OCI-LY1 (cell line): ENCODE data around the gene DFFB.

Experiments used
- H2AFZ ChIP-seq: fragments of 200-600 bp; sonication (generic), shearing (Covaris generic); 2 replicates; pipeline ENCODE4 v1.6.0; 2014; ENCODE audit warnings: antibody characterized with exemption, mild to moderate bottlenecking, low read length
- H3F3A ChIP-seq: fragments of 200-600 bp; sonication (generic), shearing (Covaris generic); 2 replicates; pipeline ENCODE4 v1.6.0; 2014; ENCODE audit warnings: mild to moderate bottlenecking, antibody characterized with exemption, low read length, moderate library complexity; ENCODE audit not compliant: insufficient read depth
- H3K27ac ChIP-seq: fragments of 200-600 bp; sonication (generic); 2 replicates; pipeline ENCODE4 v1.5.1; 2014; ENCODE audit warnings: low read length, mixed run types, mild to moderate bottlenecking, low read depth; ENCODE audit not compliant: poor library complexity, severe bottlenecking
- H3K27me3 ChIP-seq: fragments of 200-600 bp; sonication (generic); 2 replicates; pipeline ENCODE4 v1.6.0; 2014; ENCODE audit warnings: antibody characterized with exemption, mild to moderate bottlenecking, low read length, moderate library complexity; ENCODE audit not compliant: insufficient read depth
- H3K36me3 ChIP-seq: fragments of 200-600 bp; sonication (generic); 2 replicates; pipeline ENCODE4 v1.6.1; 2014; ENCODE audit warnings: mild to moderate bottlenecking, antibody characterized with exemption, low read length, moderate library complexity, mixed read lengths; ENCODE audit not compliant: insufficient read depth
- H3K4me1 ChIP-seq: fragments of 200-600 bp; sonication (generic); 2 replicates; pipeline ENCODE4 v1.5.1; 2014; ENCODE audit warnings: mild to moderate bottlenecking, low read length, moderate library complexity; ENCODE audit not compliant: insufficient read depth, severe bottlenecking
- H3K4me2 ChIP-seq: fragments of 200-600 bp; sonication (generic), shearing (Covaris generic); 2 replicates; pipeline ENCODE4 v1.6.1; 2014; ENCODE audit warnings: low read length
- H3K4me3 ChIP-seq: fragments of 200-600 bp; sonication (generic); 2 replicates; pipeline ENCODE4 v1.5.1; 2014; ENCODE audit warnings: low read length, low read depth, mild to moderate bottlenecking, mixed read lengths; ENCODE audit not compliant: poor library complexity, severe bottlenecking
- H3K79me2 ChIP-seq: fragments of 200-600 bp; shearing (Covaris generic); 2 replicates; pipeline ENCODE4 v1.6.1; 2016; ENCODE audit warnings: mixed run types, low read length, mixed read lengths; ENCODE audit not compliant: insufficient read depth
- H3K9ac ChIP-seq: fragments of 200-600 bp; sonication (generic), shearing (Covaris generic); 2 replicates; pipeline ENCODE4 v1.6.1; 2014; ENCODE audit warnings: mild to moderate bottlenecking, low read length, mixed read lengths
- H3K9me2 ChIP-seq: fragments of 200-600 bp; sonication (generic), shearing (Covaris generic); 2 replicates; pipeline ENCODE4 v1.6.1; 2014; ENCODE audit warnings: low read depth, mild to moderate bottlenecking, low read length, mixed read lengths
- H3K9me3 ChIP-seq: fragments of 200-600 bp; shearing (Covaris generic); 2 replicates; pipeline ENCODE4 v1.6.1; 2014; ENCODE audit warnings: low read length, mixed read lengths
- H4K20me1 ChIP-seq: fragments of 200-600 bp; sonication (generic), shearing (Covaris generic); 2 replicates; pipeline ENCODE4 v1.6.0; 2016; ENCODE audit warnings: mild to moderate bottlenecking, low read length; ENCODE audit not compliant: insufficient read depth
- CTCF ChIP-seq: fragments of 200-600 bp; sonication (generic), shearing (Covaris generic); IDR thresholded peaks from 2 replicates; pipeline ENCODE4 v1.5.1; 2017; ENCODE audit warnings: mild to moderate bottlenecking, antibody characterized with exemption, low read length, moderate library complexity, mixed read lengths
- EZH2 ChIP-seq: fragments of 200-600 bp; sonication (generic), shearing (Covaris generic); IDR thresholded peaks from 2 replicates; pipeline ENCODE4 v1.8.0; 2017; ENCODE audit warnings: borderline replicate concordance, mixed run types, mild to moderate bottlenecking, antibody characterized with exemption, low read length, moderate library complexity, mixed read lengths

The DFFB gene

GRCh38 chr1:3842912-3843311 lies 14.4 kb upstream of the DFFB start:
- Histone ChIP-seq H3K9me3 (no peaks in the 10 kb centered on the region), H3K9me2 (no peaks in the 10 kb centered on the region), H3K4me3 (no peak overlapping the region), H3K27ac (no peak overlapping the region), H3K4me2 (no peak overlapping the region), H4K20me1 (no peaks in the 10 kb centered on the region), H3K79me2 (no peaks in the 10 kb centered on the region), H3K36me3 (peaks cover 87% of the 10 kb centered on the region), H3K9ac (no peak overlapping the region), H2AFZ (no peak overlapping the region), H3F3A (no peaks in the 10 kb centered on the region), H3K4me1 (peaks cover 5% of the 10 kb centered on the region), H3K27me3 (no peaks in the 10 kb centered on the region)
- TF ChIP-seq EZH2, result no peak
- TF ChIP-seq CTCF, result no peak

- Histone ChIP-seq H3K4me2 (no peak overlapping the region), H3K9me3 (no peaks in the 10 kb centered on the region), H3K36me3 (peaks cover 87% of the 10 kb centered on the region), H3F3A (no peaks in the 10 kb centered on the region), H3K27ac (no peak overlapping the region), H3K27me3 (no peaks in the 10 kb centered on the region), H3K4me1 (peaks cover 5% of the 10 kb centered on the region), H2AFZ (no peak overlapping the region), H3K9ac (no peak overlapping the region), H3K9me2 (no peaks in the 10 kb centered on the region), H3K4me3 (no peak overlapping the region), H3K79me2 (no peaks in the 10 kb centered on the region), H4K20me1 (no peaks in the 10 kb centered on the region)
- no peak for TF ChIP-seq EZH2
- no peak for TF ChIP-seq CTCF
Observed at GRCh38 chr1:3846541-3846940, 10.7 kb upstream of the DFFB start.

- Histone ChIP-seq H4K20me1 (no peaks in the 10 kb centered on the region), H2AFZ (no peak overlapping the region), H3K9ac (no peak overlapping the region), H3K9me3 (no peaks in the 10 kb centered on the region), H3K4me2 (no peak overlapping the region), H3K4me1 (peaks cover 5% of the 10 kb centered on the region), H3F3A (no peaks in the 10 kb centered on the region), H3K27ac (no peak overlapping the region), H3K36me3 (peaks cover 89% of the 10 kb centered on the region), H3K9me2 (no peaks in the 10 kb centered on the region), H3K4me3 (no peak overlapping the region), H3K79me2 (no peaks in the 10 kb centered on the region), H3K27me3 (no peaks in the 10 kb centered on the region)
- TF ChIP-seq EZH2 (no peak), CTCF (no peak)
Observed at GRCh38 chr1:3847081-3847480, 10.2 kb upstream of the DFFB start.
